Measurements from ENCODE around the gene FTCDNL1.

DNA sequence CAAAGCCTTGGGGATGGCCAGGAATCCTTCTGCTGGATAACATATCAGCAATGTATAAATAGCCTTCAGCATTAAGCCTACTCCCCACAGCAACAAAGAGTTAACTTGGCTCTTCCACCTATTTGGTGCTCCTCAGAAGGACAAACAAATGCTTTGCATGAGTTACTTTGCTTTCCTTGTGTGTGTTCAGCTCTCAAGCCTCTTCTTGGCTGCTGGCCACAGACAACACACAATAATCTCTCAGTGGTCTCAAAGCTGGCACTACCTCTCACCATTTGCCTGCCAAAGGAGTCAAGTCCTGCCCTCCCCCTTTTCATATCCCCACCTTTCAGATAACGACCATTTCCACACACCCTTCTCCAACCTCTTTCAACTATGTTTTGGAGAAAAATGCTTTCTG is 17.5 kb downstream of the FTCDNL1 start:
- TF ChIP-seq, protein P1, sequence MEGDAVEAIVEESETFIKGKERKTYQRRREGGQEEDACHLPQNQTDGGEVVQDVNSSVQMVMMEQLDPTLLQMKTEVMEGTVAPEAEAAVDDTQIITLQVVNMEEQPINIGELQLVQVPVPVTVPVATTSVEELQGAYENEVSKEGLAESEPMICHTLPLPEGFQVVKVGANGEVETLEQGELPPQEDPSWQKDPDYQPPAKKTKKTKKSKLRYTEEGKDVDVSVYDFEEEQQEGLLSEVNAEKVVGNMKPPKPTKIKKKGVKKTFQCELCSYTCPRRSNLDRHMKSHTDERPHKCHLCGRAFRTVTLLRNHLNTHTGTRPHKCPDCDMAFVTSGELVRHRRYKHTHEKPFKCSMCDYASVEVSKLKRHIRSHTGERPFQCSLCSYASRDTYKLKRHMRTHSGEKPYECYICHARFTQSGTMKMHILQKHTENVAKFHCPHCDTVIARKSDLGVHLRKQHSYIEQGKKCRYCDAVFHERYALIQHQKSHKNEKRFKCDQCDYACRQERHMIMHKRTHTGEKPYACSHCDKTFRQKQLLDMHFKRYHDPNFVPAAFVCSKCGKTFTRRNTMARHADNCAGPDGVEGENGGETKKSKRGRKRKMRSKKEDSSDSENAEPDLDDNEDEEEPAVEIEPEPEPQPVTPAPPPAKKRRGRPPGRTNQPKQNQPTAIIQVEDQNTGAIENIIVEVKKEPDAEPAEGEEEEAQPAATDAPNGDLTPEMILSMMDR (conservative IDR thresholded peaks at IDR 0.05): no peak
- no peak for TF ChIP-seq EZH2 (IDR thresholded peaks at IDR 0.05; ENCODE audit: low read depth)

All from PC-9 (cell line).